Lung (tissue), 12 donors: ENCODE results near the gene CLEC11A. TPM values are rescaled to one million over a fixed set of nuclear protein-coding genes. Genes with fewer than 3 reads are reported as not detected.

Source experiments
- ATAC-seq: fragments of 200-7000 bp; cut with Tn5 transposase; one replicate; pipeline ENCODE4 v1.9.1; 2020; ENCODE audit warnings: moderate number of reproducible peaks; ENCODE audit not compliant: insufficient read depth, low FRiP score
- DNase-seq, 3 donors: peaks; one replicate each; pipeline ENCODE4 v3.0.0-alpha.2; 2013 to 2017
- H3K27ac ChIP-seq, 2 donors: one replicate each; pipeline ENCODE4 v1.5.1; 2013; ENCODE audit warnings: mild to moderate bottlenecking in 2 of 2, moderate library complexity in 2 of 2, control low read depth in 1 of 2, inconsistent platforms in 1 of 2, low read depth in 1 of 2, low read length in 1 of 2
- H3K27me3 ChIP-seq, 3 donors: one replicate each; pipeline ENCODE4 v1.5.1; 2013; ENCODE audit warnings: low read length in 2 of 3; ENCODE audit not compliant: control insufficient read depth in 3 of 3, insufficient read depth in 3 of 3
- H3K36me3 ChIP-seq, 4 donors: one replicate each; pipeline ENCODE4 v1.5.1; 2013; ENCODE audit warnings: low read length in 4 of 4, mild to moderate bottlenecking in 1 of 4, moderate library complexity in 1 of 4; ENCODE audit not compliant: control insufficient read depth in 4 of 4, insufficient read depth in 4 of 4
- H3K4me1 ChIP-seq, 5 donors: one replicate each; pipeline ENCODE4 v1.5.1; 2013; ENCODE audit warnings: low read length in 5 of 5, mild to moderate bottlenecking in 2 of 5, moderate library complexity in 1 of 5; ENCODE audit not compliant: control insufficient read depth in 5 of 5, insufficient read depth in 5 of 5
- H3K4me3 ChIP-seq: one replicate; pipeline ENCODE4 v1.5.1; 2013; ENCODE audit warnings: mild to moderate bottlenecking, control low read depth, moderate library complexity
- H3K9ac ChIP-seq, 2 donors: one replicate each; pipeline ENCODE4 v1.5.1; 2013; ENCODE audit warnings: low read length in 2 of 2, control low read depth in 1 of 2; ENCODE audit not compliant: insufficient read depth in 1 of 2
- H3K9me3 ChIP-seq, 4 donors: one replicate each; pipeline ENCODE4 v1.5.1; 2013; ENCODE audit warnings: low read length in 3 of 4, mild to moderate bottlenecking in 1 of 4, moderate library complexity in 1 of 4; ENCODE audit not compliant: control insufficient read depth in 4 of 4, insufficient read depth in 3 of 4
- CTCF ChIP-seq: IDR thresholded peaks from 2 replicates; pipeline ENCODE4 v1.5.1; 2012; ENCODE audit warnings: mild to moderate bottlenecking; ENCODE audit errors: control extremely low read depth, extremely low read depth
- WGBS, 2 donors: extraction: QIAGEN DNeasy Blood & Tissue Kit; methylation state at CpG; one replicate each; pipeline ENCODE4 v1.1.7; 2013; 5-methylcytosine and 5-hydroxymethylcytosine counted together
- polyA plus RNA-seq, 2 donors: library from polyadenylated mRNA; stranded (reverse); fragments of 200-250 nt; gene quantifications; one replicate each; pipeline ENCODE4 v1.2.1, GENCODE V29; 2013
- total RNA-seq, 2 donors: library from RNA; depleted of rRNA in 1 of 2; stranded (reverse); fragments of >200 nt in 1 of 2; gene quantifications; one replicate each; pipeline ENCODE4 v1.2.1, GENCODE V29; 2014 to 2021
- donor health status: control.
- donor health status: control.
- donor health status: Bipolar disorder and iron deficiency.
- donor health status: healthy.
- donor health status: DM: yes; HTN: yes; CAD: no.

Gene CLEC11A
- total and polyA plus RNA-seq, 4 donors: 7.7 to 24.6 (median 11.1) TPM

GRCh38 chr19:50688766-50689165, 34.4 kb upstream of the CLEC11A start:
- peaks cover 11 to 42% (median 22%) of the 10 kb centered on the region in 3 donors for H3K27me3 ChIP-seq
- peaks cover 0 to 5% (median 0%) of the 10 kb centered on the region in 4 donors for H3K9me3 ChIP-seq
- WGBS, 2 donors: 59 to 79% methylated on average over 15 to 19 of the region's 19 CpGs
- H3K4me3 ChIP-seq: no peak overlapping the region
- H3K36me3 ChIP-seq: peaks cover 0 to 2% (median 0%) of the 10 kb centered on the region in 4 donors
- no peak overlapping the region for H3K27ac ChIP-seq
- ATAC-seq (no peak), DNase-seq (no peak)
- no peak for TF ChIP-seq CTCF
- H3K4me1 ChIP-seq: peaks cover 0 to 2% (median 0%) of the 10 kb centered on the region in 5 donors
- H3K9ac ChIP-seq: no peak overlapping the region

- Histone ChIP-seq H3K9me3 (peaks cover 0 to 2% (median 0%) of the 10 kb centered on the region in 4 donors), H3K9ac (no peak overlapping the region), H3K36me3 (peaks cover 0 to 2% (median 0%) of the 10 kb centered on the region in 4 donors), H3K27ac (no peak overlapping the region), H3K4me3 (no peak overlapping the region), H3K27me3 (peaks cover 17 to 47% (median 22%) of the 10 kb centered on the region in 3 donors), H3K4me1 (peaks cover 0 to 2% (median 0%) of the 10 kb centered on the region in 5 donors)
- 76 to 86% methylated on average over 7 of the region's 7 CpGs for WGBS, 2 donors
- DNase-seq: no peak
- TF ChIP-seq CTCF: no peak
- ATAC-seq: no peak
Observed at GRCh38 chr19:50690439-50690838, 32.7 kb upstream of the CLEC11A start.

GRCh38 chr19:50693064-50693975, 29.8 kb upstream of the CLEC11A start:
- ATAC-seq: no peak
- Histone ChIP-seq H3K4me1 (no peaks in the 10 kb centered on the region), H3K27me3 (peaks cover 11 to 51% (median 15%) of the 10 kb centered on the region in 3 donors), H3K9ac (no peak overlapping the region), H3K27ac (no peak overlapping the region), H3K9me3 (peaks cover 0 to 6% (median 0%) of the 10 kb centered on the region in 4 donors), H3K4me3 (no peak overlapping the region), H3K36me3 (no peaks in the 10 kb centered on the region)
- no peak for TF ChIP-seq CTCF
- DNase-seq: no peak
- 7 to 8% methylated on average over 22 to 23 of the region's 23 CpGs for WGBS, 2 donors
